T47D (cell line): ENCODE measurements around the gene SPEG.

ENCODE experiments used
- DNase-seq, 2 experiments: peaks; one replicate each; pipeline versions ENCODE4 v3.0.0 to v3.0.0-alpha.2; 2011 to 2012; ENCODE audit warnings: low read depth in 1 of 2, low spot score in 1 of 2
- JUND ChIP-seq: IDR thresholded peaks from 2 replicates; pipeline ENCODE4 v1.6.1; 2012; ENCODE audit warnings: low read depth
- in situ Hi-C: cut with HindIII; loops from 2 replicates; pipeline ENCODE4 v1.10.0; 2016; ENCODE audit warnings: low sequenced_read_pairs, low pct_unique_long_range_greater_than_20kb

Gene SPEG

GRCh38 chr2:219490600-219491130 lies 56.0 kb downstream of the SPEG start:
- no peak for DNase-seq
- in situ Hi-C loops, result no loop called here
- no peak for TF ChIP-seq JUND

DNA sequence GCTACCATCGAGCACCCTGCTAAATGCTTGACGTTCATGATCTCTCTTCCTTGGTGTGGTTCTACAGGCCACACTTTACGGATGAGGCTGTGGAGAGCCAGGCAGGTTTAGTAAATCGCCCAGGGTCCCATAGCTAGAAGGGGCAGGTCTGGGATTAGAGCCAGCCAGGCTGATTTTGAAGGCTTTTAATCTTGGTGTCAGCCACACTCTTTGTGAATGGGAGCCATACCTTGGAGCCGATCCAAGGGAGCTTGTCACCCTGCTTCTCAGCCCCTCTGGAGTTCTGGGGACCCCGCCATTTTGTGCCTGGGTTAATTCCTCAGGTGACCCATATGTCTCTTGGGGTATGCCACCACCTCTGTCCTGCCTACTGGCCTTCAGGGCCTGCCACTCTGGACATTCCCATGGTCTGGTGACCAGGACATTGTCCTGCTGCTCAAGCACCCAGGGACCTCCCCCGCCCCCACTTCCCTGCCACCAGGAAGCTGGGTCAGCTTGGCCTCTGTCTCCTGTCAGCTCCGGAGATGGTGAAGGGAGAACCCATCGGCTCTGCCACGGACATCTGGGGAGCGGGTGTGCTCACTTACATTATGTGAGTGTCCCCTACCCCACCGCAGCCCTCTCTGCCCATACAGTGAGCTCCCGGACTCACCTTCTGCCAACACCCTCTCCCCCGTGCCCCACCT lies 56.8 kb downstream of the SPEG start:
- DNase-seq, result no peak

GRCh38 chr2:219492575-219492974 lies 57.9 kb downstream of the SPEG start:
- in situ Hi-C loops, result no loop called here
- no peak for TF ChIP-seq JUND
- DNase-seq, result no peak

More for the DNA sequence above, 56.8 kb downstream of the SPEG start:
- TF ChIP-seq JUND, result no peak
- in situ Hi-C loops, result no loop called here

DNA sequence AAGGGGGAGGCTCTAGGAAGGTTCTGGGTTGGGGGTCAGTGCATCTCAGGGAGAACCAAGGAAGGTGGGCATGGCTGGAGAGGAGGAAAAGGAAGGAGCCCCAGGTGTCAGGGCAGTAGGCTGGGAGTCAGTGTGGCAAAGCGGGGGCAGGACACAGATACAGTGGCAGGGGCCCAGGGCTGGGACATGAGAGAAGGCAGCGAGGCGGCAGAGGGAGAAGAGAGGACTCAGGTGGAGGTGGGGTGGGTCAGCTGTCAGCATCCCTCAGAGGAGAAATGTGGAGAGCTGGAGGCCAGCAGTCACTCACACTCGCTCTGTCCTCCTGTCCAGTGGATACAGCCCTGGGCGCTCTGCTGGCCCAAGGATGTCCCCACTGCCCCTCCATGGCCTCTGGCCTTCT lies 58.4 kb downstream of the SPEG start:
- in situ Hi-C loops, result no loop called here
- no peak for TF ChIP-seq JUND

GRCh38 chr2:219494952-219495530 lies 60.4 kb downstream of the SPEG start:
- TF ChIP-seq JUND, result no peak
- in situ Hi-C loops, result no loop called here
- no peak for DNase-seq

More for the DNA sequence above, 58.4 kb downstream of the SPEG start:
- no peak for DNase-seq

DNA sequence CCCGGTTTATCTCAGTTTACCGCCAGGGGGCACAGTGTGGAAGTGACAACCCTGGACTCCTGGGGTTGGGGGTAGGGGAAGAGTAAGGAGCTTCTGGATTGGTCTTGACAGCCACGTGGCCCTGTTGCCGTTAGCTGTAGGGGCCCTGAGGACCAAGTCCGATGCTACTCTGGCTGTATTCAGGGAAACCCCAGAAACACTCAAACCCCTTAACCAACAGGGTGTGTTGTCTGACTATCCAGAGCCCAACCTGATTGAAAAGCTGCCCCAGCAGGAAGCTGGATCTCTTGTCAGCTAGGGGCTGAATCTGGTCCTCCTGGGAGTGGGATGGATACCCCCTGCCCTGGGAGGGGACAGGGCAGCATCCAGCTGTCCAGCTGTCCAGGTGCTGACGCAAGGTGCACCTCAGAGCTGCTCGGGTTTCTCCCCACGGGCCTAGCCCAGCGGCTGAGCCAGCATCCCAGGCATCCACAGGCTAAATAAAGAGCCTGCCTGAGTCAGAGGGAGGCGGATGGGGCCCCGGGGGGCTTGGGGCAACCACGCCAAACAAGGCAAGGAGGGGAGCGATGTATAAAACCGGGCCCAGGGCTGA lies 61.0 kb downstream of the SPEG start:
- in situ Hi-C loops, result no loop called here
- DNase-seq, result peak; percentile 72 to 79
- TF ChIP-seq JUND, result no peak

DNA sequence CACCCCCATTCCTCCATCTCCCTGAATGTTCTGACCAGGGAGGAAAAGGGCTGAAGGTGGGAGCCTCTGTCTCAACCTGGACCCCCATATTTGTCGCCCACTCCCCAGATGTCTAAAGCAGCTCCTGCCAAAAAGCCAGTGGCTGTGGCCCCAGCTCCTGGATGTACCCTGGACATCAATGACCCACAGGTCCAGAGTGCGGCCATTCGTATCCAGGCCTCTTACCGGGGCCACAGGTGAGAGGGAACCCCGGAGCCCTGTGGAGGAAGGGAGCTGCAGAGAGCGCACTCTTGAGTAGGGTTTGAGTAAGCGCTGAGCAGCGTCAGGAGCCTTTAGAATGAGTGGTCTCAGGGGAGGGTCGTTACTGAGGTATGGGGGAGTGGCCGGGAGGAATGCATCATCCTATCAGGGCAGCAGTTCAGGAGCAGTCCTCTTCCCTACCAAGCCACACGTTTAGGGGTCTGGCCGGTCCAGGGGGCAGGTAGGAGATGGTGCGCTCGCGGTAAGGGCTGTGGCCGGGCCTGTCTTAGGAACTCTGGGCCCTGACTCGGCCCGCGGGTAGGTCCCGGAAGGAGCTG lies 61.7 kb downstream of the SPEG start:
- DNase-seq, result no peak
- no peak for TF ChIP-seq JUND
- in situ Hi-C loops, result no loop called here

- TF ChIP-seq JUND, result no peak
- in situ Hi-C loops, result no loop called here
- DNase-seq, result no peak
Observed at GRCh38 chr2:219496825-219497494, 62.3 kb downstream of the SPEG start.

DNA sequence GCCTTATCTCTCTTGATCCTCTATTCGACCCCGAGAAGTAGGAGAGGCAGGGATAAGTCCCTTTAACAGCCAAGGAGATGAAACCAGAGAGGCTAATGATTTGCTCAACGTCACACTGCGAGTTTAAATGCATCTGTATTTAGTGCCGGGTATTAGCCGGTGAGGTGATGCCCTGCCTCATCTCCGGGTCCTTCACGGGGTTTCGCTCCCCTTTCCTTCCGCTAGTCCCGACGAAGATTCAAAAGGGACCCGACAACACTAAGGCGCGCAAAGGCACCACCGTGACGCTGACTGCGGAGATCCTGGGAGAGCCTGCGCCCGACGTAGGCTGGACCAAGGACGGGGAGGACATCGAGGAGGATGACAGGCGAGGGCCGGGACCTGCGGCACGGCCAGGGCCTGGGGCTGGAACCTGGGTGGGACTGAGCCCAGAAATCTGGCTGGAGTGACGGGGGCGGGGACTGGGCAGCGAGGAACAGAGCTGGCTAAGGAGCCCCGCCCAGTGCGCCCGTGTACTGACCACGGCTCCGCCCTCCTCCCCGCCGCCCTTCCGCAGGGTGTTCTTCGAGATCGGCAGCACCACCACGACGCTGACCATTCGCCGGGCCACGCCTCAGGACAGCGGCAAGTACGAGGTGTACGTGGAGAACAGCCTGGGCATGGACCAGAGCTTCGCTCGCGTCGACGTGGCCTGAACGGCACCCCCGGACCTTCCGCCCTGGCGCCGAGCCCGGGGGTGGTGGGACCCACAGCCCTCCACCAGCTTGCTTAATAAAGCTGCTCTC lies 63.0 kb downstream of the SPEG start:
- DNase-seq, result peak; percentile 74 to 90
- in situ Hi-C loops, result no loop called here
- no peak for TF ChIP-seq JUND

DNA sequence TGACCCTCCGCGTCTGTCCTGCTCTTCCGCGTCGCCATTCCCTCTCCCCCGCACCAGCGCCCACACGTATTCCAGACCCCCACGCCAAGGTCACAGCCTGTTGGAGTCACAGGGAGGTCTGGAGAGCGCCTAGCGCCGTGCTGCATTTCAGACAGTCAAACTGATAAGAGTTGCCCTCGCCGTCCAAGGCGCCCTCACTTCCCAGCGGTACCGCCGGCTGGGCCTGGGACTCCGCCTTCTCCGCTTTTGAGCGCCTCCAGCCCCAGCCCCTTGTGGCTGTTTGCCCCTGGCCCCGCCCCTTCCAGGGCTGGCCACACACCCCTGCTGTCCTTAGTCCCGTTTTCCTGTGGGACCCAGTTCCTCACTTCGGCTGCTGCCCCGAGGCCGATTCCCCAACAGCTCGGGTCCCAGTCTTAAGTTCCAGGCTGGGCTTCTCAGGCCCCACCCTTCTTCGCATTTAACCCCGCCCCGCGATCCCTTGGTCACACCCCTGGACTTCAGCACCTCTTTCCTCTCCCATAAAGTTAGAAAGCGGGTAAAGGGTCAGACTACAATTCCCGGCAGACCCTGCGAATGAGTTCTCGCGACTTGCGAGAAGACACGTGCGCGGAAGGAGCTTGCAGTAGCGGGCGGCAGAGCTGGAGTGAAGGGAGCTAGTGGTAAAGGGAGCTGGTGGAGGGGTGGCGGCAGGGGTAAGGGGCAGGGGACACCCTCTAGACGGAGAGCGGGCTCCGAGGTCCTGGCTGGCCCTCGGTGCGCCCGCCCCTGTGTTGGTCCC lies 63.8 kb downstream of the SPEG start, which contains the start of gene GMPPA:
GMPPA (plus strand) TSS at position 612 of the 778 bp plus-strand sequence. CDS start 1,085 bp downstream, outside the sequence.
- no peak for TF ChIP-seq JUND
- DNase-seq, result peak; percentile 96 to 97
- in situ Hi-C loops, result no loop called here

DNA sequence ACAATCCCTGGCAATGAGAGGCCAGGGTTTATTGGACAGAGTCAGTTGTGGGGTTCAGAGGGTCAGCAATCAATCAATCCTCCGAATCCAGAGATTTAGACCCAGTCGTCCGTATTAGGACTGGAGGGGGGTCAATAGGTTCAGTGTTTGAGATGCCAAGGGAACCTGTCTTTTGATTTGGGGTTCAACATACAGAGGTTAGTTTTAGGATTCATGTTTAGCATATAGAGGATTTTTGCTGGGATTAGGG lies 64.3 kb downstream of the SPEG start:
- no peak for DNase-seq
- in situ Hi-C loops, result no loop called here
- no peak for TF ChIP-seq JUND
